HG02970 (cell line): ENCODE results near the gene PSMD14.

Experiments
- ATAC-seq: cut with Tn5 transposase; IDR thresholded peaks from one replicate; pipeline ENCODE4 v1.9.1; 2021; ENCODE audit warnings: mild to moderate bottlenecking, moderate library complexity, moderate number of reproducible peaks; ENCODE audit not compliant: unreplicated experiment, low FRiP score

Gene PSMD14

GRCh38 chr2:161374446-161374845 is 66.2 kb downstream of the PSMD14 start:
- no peak for ATAC-seq

GRCh38 chr2:161379740-161380139 is 71.5 kb downstream of the PSMD14 start:
- ATAC-seq = no peak

GRCh38 chr2:161381546-161381945 is 73.3 kb downstream of the PSMD14 start:
- no peak for ATAC-seq

GRCh38 chr2:161382747-161383146 is 74.5 kb downstream of the PSMD14 start:
- no peak for ATAC-seq

GRCh38 chr2:161384864-161385263 is 76.6 kb downstream of the PSMD14 start:
- peak; percentile 66 for ATAC-seq

- ATAC-seq = no peak
Measured at GRCh38 chr2:161386228-161386824, 78.1 kb downstream of the PSMD14 start.

GRCh38 chr2:161388146-161388779 is 80.0 kb downstream of the PSMD14 start:
- no peak for ATAC-seq

- ATAC-seq = no peak
Measured at GRCh38 chr2:161391737-161392506, 83.7 kb downstream of the PSMD14 start.

- ATAC-seq = no peak
Measured at GRCh38 chr2:161400076-161400475, 91.9 kb downstream of the PSMD14 start.

- ATAC-seq = no peak
Measured at GRCh38 chr2:161402297-161402696, 94.1 kb downstream of the PSMD14 start.

- ATAC-seq = no peak
Measured at GRCh38 chr2:161406316-161406715, 98.1 kb downstream of the PSMD14 start.

GRCh38 chr2:161407597-161407996 is 99.4 kb downstream of the PSMD14 start:
- ATAC-seq = no peak

GRCh38 chr2:161409308-161409907 is 101.2 kb downstream of the PSMD14 start:
- no peak for ATAC-seq

- no peak for ATAC-seq
Measured at GRCh38 chr2:161412346-161412745, 104.1 kb downstream of the PSMD14 start.

- no peak for ATAC-seq
Measured at GRCh38 chr2:161414042-161415033, 106.1 kb downstream of the PSMD14 start.

GRCh38 chr2:161415034-161415986 is 107.1 kb downstream of the PSMD14 start:
- no peak for ATAC-seq

GRCh38 chr2:161415987-161416707 is 107.9 kb downstream of the PSMD14 start, which contains the start of gene TBR1:
Gene TBR1, plus strand, starts transcription at chr2:161416297. Its CDS starts 114 bp downstream, at chr2:161416411.
- ATAC-seq = no peak
